CD4-positive, alpha-beta T cell treated with Interleukin-4 for 1 hour (primary cell): ENCODE results near the gene PPP1R27.
A peak's percentile ranks its signal among the peaks of the same experiment; 100 is the strongest.
"Not testable (repeated sequence)": the region's sequence is repeated elsewhere in the genome, so short reads cannot be mapped to it uniquely, and the experiment has no call there.

Source experiments
- DNase-seq, 2 donors: peaks; one replicate each; pipeline ENCODE4 v3.0.0-alpha.2; 2020 to 2022

The PPP1R27 gene

GRCh38 chr17:81840826-81841778, 6.3 kb upstream of the PPP1R27 start:
- no peak for DNase-seq

- DNase-seq = not testable (repeated sequence)
Measured at GRCh38 chr17:81840059-81840458, 5.2 kb upstream of the PPP1R27 start.

DNA sequence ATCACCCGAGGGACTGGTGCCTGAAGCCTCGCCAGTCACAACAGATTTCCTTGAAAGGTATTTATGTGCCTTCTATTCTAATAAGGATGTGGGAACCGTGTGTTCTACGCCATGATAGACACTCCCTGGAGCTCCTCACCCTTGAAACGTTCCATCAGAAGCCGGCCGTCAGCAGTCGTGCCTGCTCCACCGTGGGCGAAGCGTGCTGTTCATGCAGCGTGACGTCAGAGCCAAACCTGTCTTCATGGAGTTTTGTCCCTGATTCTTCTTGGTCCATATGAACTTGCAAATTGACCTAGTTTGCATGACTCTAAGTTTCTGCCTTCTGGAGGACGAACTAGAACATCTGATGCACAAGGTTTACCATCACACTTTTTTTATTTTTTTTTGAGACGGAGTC, 4.5 kb upstream of the PPP1R27 start:
- no peak for DNase-seq

DNA sequence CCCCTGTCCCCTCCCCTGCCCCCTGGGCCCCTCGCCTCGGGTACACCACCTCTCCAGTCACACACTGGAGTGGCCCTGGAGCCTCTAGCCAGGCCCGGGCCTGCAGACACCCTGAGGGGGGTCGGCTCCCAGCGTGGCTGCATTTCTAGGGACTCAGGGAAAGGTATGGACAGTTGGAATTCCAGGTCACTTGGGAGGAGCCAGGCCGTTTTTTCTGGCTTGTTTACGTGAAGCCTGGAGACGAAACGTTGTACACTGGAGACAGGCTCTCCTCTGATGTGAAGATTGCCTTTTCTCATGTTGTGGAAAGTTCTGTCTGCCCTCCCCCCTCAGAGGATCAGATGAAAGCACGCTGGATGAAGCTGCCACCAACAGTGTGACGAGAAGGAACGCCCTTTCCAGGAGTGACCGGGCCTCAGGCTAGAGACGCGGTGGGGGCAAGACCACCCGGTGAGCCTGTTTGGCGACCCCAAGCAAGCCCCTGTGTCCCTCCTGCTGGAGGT, 4.0 kb upstream of the PPP1R27 start:
- DNase-seq = no peak

DNA sequence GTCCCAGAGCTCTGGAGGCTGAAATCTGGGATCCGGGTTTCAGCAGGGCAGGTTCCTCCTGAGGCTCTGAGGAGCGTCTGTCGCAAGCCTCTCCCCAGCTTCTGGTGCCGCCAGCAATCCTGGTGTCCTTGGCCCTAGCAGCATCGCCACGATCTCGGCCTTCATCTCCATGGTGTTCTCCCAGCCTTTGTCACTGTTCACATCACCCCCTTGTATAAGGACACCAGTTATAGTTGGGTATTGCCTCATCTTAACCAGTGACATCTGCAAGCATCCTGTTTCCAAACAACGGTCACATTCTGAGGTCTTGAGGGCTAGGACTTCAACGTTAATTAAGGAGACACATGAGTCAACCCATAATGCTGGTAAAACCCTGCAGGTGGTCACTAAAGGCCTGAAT, 2.8 kb upstream of the PPP1R27 start:
- peak in 1 of 2 donors; percentile 44 for DNase-seq

GRCh38 chr17:81833921-81834830, 674 bp downstream of the PPP1R27 start:
- DNase-seq = no peak

DNA sequence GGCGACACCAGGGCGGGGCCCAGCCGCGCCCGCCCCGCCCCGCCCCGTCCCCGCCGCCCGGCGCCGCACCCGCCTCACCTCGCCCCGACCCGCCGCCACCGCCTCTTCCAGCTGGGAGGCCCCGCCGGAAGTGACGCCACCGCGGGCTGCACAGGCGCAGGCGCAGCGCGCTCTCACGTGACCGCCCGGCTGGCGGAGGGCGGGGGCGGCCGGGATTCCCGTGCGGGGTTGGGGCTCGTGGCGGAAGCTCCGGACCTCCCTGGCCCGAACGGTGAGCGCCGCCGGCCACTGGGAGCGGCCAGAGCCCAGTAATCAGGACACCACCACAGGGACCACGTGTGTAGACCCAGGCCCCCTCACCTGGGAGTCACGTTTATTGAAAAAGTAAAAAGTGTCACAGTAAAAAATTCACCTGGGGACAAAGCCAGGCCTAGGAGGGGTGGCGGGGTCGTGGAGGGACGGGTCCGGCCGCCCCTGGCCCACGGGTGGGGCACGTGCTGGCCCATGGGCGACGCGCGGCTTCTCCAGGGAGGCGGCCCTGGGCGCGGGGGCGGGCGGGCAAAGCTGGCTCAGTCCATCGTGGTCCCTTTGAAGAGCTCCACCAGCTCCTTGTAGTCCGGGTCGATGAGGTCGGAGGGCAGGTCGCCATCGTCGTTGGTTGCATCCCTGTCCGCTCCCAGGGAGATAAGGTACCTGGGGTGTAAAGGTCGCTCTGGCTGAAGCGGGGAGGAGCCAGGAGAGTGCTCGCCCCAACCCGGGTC, 1.5 kb downstream of the PPP1R27 start, which contains the start of gene MCRIP1:
Gene MCRIP1, minus strand, starts transcription at position 132 of the 761 bp plus-strand sequence. CDS start 8,785 bp downstream, outside the sequence.
- peak; percentile 93 for DNase-seq

DNA sequence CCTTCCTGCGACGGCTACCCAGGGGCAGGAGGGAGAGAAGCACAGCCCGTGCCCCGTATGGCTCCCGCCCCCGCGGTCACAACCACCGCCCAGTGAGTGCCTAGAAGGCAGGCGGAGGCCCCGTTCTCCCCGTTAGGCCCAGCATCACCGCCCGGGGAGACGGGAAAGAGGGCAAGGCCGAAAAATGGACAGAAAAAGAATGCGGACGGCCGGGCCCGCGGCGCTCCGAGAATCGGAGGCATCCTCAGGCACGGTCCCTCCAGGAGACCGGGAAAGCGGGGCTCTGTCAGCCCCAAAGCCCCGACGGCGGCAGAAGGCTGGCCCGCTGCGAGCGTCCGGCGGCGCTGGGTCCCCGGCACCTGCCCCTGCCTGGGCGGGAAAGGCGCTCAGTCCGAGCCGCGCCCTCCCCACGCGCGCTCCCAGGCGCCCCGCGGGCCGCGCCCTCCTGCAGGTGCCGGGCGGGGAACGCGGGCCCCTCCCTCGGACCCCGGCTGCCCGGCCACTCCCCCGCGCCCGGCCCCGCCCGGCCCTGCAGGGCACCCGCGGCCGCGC, 2.2 kb downstream of the PPP1R27 start:
- DNase-seq = no peak

GRCh38 chr17:81831957-81832607, 2.8 kb downstream of the PPP1R27 start:
- peak; percentile 44 to 45 for DNase-seq

GRCh38 chr17:81831563-81831956, 3.3 kb downstream of the PPP1R27 start:
- no peak for DNase-seq

DNA sequence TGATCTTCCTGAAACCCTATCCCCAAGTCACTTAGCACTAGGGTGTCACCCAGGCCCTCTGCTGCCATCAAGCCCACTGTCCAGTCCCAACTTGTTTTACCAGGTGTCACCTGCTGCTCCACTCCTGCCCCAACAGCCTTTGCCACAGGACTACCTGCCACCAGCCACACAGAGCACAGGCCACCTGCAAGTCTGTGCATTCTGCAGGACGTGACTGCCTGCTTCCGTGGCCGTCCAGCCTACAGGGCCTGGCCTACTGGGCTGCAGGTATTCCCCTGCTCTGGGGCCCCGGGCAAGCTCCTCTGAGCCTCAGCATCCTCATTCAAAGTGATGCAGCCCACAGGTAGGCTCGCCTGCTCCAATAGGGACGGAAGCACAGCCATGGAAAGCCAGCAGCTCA, 5.0 kb downstream of the PPP1R27 start:
- DNase-seq = no peak

DNA sequence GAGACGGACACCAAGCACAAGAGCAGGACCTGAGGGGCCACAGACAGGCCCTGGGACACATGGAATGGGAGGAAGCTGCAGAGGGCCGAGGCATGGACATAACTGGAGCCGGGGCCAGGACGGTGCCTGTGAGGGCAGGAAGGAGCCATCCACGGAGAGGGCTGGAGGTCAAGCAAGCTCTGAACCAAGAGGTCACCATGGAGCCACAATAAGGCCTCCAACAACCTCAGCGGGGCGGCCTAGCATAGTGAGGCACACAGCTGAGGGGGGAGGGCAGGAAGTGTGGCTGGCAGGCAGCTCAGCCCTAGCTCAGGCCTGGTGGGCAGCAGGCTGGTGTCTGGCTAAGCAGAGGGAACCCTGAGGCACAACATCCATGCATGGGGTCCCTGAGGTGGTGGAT, 6.2 kb downstream of the PPP1R27 start:
- DNase-seq = no peak

GRCh38 chr17:81825841-81826466, 8.9 kb downstream of the PPP1R27 start:
- no peak for DNase-seq

DNA sequence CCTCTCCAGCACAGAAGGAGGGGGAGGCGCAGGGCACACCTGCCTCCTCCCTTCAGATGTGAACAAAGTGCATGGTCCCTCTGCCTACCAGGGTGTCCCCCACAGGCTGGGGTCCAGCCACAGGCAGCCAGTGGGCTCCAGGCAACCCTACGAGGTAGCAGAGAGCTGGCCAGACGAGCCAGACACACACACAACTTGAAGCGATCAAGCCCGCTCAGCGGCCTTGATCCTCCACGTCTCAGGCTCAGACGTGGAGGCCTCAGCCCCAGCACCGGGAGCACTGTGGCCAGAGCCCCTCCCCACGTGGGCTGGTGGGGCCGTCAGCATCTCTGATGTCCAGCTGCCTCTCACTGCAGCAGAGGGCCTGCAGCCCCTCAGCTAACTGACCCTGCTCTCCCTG, 10.3 kb downstream of the PPP1R27 start:
- DNase-seq = no peak

- DNase-seq = no peak
Measured at GRCh38 chr17:81823820-81824550, 10.9 kb downstream of the PPP1R27 start.

GRCh38 chr17:81822996-81823819, 11.6 kb downstream of the PPP1R27 start:
- DNase-seq = no peak

DNA sequence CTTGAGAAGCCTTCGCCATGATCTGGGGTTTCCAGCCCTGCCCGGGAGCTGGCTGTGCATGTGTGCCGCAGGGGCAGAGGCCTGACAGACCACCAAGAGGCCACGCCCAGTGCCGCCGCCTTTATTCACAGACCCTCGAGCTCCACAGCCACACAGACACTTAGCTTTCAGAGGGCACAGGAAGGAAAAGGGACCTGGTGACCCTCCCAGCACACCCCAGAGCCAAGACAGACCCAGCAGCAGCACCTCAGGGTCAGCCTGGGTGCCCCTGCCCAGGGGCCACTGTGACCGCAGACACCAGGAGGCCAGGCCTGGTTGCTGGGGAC, 12.6 kb downstream of the PPP1R27 start:
- DNase-seq = no peak

- no peak for DNase-seq
Measured at GRCh38 chr17:81821603-81822311, 13.1 kb downstream of the PPP1R27 start.

GRCh38 chr17:81821147-81821546, 13.7 kb downstream of the PPP1R27 start:
- DNase-seq = no peak
